ENCODE data around the gene SLC6A5. TPM values are rescaled to one million over a fixed set of nuclear protein-coding genes. Genes with fewer than 3 reads are reported as not detected.

Gene SLC6A5
- total and polyA plus RNA-seq, 2 experiments from 2014 or later = not detected

GRCh38 chr11:20627701-20628100 lies 28.3 kb downstream of the SLC6A5 start:
- TF ChIP-seq CTCF (IDR thresholded peaks at IDR 0.05; ENCODE audit: low read depth, low read length) = no peak
- DNase-seq (ENCODE audit: low read depth in 1 of 2, low spot score in 1 of 2) = no peak
- Histone ChIP-seq H3K27ac (no peak overlapping the region), H3K27me3 (no peaks in the 10 kb centered on the region), H3K4me3 (no peak overlapping the region), H3K4me1 (ENCODE audit: low read depth) (peaks cover 7% of the 10 kb centered on the region), H3K36me3 (no peaks in the 10 kb centered on the region), H3K9me3 (ENCODE audit: low read depth) (no peaks in the 10 kb centered on the region)

GRCh38 chr11:20631519-20632168 lies 32.2 kb downstream of the SLC6A5 start:
- Histone ChIP-seq H3K27me3 (no peaks in the 10 kb centered on the region), H3K9me3 (ENCODE audit: low read depth) (no peaks in the 10 kb centered on the region), H3K4me1 (ENCODE audit: low read depth) (peaks cover 7% of the 10 kb centered on the region), H3K36me3 (no peaks in the 10 kb centered on the region), H3K27ac (no peak overlapping the region), H3K4me3 (no peak overlapping the region)
- TF ChIP-seq CTCF (IDR thresholded peaks at IDR 0.05; ENCODE audit: low read depth, low read length) = no peak
- no peak for DNase-seq (ENCODE audit: low read depth in 1 of 2, low spot score in 1 of 2)

- no peaks in the 10 kb centered on the region for H3K27me3 ChIP-seq
- no peak for TF ChIP-seq CTCF (IDR thresholded peaks at IDR 0.05; ENCODE audit: low read depth, low read length)
- no peak for DNase-seq (ENCODE audit: low read depth in 1 of 2, low spot score in 1 of 2)
- H3K9me3 ChIP-seq (ENCODE audit: low read depth) = no peaks in the 10 kb centered on the region
- peaks cover 5% of the 10 kb centered on the region for H3K4me1 ChIP-seq (ENCODE audit: low read depth)
- no peaks in the 10 kb centered on the region for H3K36me3 ChIP-seq
- no peak overlapping the region for H3K4me3 ChIP-seq
- H3K27ac ChIP-seq = no peak overlapping the region
These were observed 32.7 kb downstream of the SLC6A5 start for GRCh38 chr11:20632169-20632532.

GRCh38 chr11:20634044-20634443 lies 34.6 kb downstream of the SLC6A5 start:
- Histone ChIP-seq H3K27ac (no peak overlapping the region), H3K27me3 (no peaks in the 10 kb centered on the region), H3K9me3 (ENCODE audit: low read depth) (no peaks in the 10 kb centered on the region), H3K4me3 (no peak overlapping the region), H3K4me1 (ENCODE audit: low read depth) (no peaks in the 10 kb centered on the region), H3K36me3 (no peaks in the 10 kb centered on the region)
- TF ChIP-seq CTCF (IDR thresholded peaks at IDR 0.05; ENCODE audit: low read depth, low read length) = peak; percentile 60
- peak in 1 of 2 donors; percentile 47 for DNase-seq (ENCODE audit: low read depth in 1 of 2, low spot score in 1 of 2)

- Histone ChIP-seq H3K27me3 (no peaks in the 10 kb centered on the region), H3K27ac (no peak overlapping the region), H3K4me1 (ENCODE audit: low read depth) (no peaks in the 10 kb centered on the region), H3K9me3 (ENCODE audit: low read depth) (no peaks in the 10 kb centered on the region), H3K36me3 (no peaks in the 10 kb centered on the region), H3K4me3 (no peak overlapping the region)
- no peak for DNase-seq (ENCODE audit: low read depth in 1 of 2, low spot score in 1 of 2)
- TF ChIP-seq CTCF (IDR thresholded peaks at IDR 0.05; ENCODE audit: low read depth, low read length) = no peak
These were observed 35.4 kb downstream of the SLC6A5 start for GRCh38 chr11:20634781-20635180.
